ENCODE measurements around the gene KCNG2. TPM values are rescaled to one million over a fixed set of nuclear protein-coding genes. Genes with fewer than 3 reads are reported as not detected.

Gene KCNG2
- total and polyA plus RNA-seq, 10 of the 15 experiments (the other 5 are each of a cell fraction or from before 2014, with no cell fraction given): 0.20 to 0.23 TPM; not detected in 8

DNA sequence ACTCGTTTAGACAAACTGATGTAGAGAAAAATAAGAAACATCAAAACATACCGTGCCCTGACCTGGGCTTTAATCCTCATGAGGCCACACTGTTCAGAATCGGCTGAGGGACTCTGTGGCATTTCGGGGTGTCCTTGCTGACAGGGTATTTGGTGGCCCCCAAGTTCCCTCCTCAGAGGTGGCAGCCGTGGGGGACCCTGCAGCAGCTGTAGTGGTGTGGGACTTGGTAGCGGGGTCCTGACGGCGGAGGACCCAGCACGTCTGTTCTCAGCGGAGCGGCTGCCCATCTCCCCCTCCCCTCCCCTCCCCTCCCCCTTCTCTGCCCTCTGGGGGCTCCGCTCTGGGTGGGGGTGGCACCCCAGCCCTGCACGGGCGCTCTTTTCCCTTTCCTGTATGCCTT lies 18.4 kb downstream of the KCNG2 start:
- ChIA-PET SMC1A (ENCODE audit: uncharacterized antibody, unreplicated experiment) (no interaction called here), CTCF (no interaction called here), RAD21 (ENCODE audit: unreplicated experiment) (no interaction called here), POLR2A (no interaction called here)
- no peaks in the 10 kb centered on the region; the same call in 2 of the 3 replicates for H3K9me3 ChIP-seq (replicated peaks; ENCODE audit: control insufficient read depth, insufficient read depth, low read length)
- H3K27me3 ChIP-seq (replicated peaks in 1 of 2; ENCODE audit: control insufficient read depth in 2 of 2, insufficient read depth in 2 of 2, low read length in 1 of 2): no peaks in the 10 kb centered on the region
- no peak overlapping the region for H3K27ac ChIP-seq (ENCODE audit: control insufficient read depth, insufficient read depth)
- no peak overlapping the region for H3K4me3 ChIP-seq
- DNase-seq (ENCODE audit: low read depth, low spot score): no peak
- H3K79me2 ChIP-seq (ENCODE audit: control insufficient read depth, insufficient read depth, low read length): no peaks in the 10 kb centered on the region
- no peak overlapping the region for H3K9ac ChIP-seq (ENCODE audit: control insufficient read depth, insufficient read depth, low read length)
- 48% methylated on average over 7 of the region's 14 CpGs for WGBS (ENCODE audit: insufficient coverage, insufficient replicate concordance, low lambda C conversion rate, missing lambda C conversion rate)
- H3K4me1 ChIP-seq (ENCODE audit: control insufficient read depth, insufficient read depth, low read length): peaks cover 4% of the 10 kb centered on the region
- no peak for FAIRE-seq
- no peak for TF ChIP-seq GATAD2B (conservative IDR thresholded peaks at IDR 0.05; ENCODE audit: low read depth)
- no peak for TF ChIP-seq YBX1 (IDR thresholded peaks at IDR 0.05)
- TF ChIP-seq MTA3 (IDR thresholded peaks at IDR 0.05; ENCODE audit: borderline replicate concordance, low read length): no peak
- no peak for TF ChIP-seq NR2C2 (IDR thresholded peaks at IDR 0.05; ENCODE audit: borderline replicate concordance, control insufficient read depth, insufficient read length, low read depth)
- TF ChIP-seq BCL11A (IDR thresholded peaks at IDR 0.05; ENCODE audit: low read depth, low read length): no peak
- TF ChIP-seq KLF5 (IDR thresholded peaks at IDR 0.05; ENCODE audit: partially characterized antibody): no peak
- TF ChIP-seq, protein P1, sequence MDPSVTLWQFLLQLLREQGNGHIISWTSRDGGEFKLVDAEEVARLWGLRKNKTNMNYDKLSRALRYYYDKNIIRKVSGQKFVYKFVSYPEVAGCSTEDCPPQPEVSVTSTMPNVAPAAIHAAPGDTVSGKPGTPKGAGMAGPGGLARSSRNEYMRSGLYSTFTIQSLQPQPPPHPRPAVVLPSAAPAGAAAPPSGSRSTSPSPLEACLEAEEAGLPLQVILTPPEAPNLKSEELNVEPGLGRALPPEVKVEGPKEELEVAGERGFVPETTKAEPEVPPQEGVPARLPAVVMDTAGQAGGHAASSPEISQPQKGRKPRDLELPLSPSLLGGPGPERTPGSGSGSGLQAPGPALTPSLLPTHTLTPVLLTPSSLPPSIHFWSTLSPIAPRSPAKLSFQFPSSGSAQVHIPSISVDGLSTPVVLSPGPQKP (IDR thresholded peaks at IDR 0.05; ENCODE audit: low read depth, low read length): no peak
- no peak for TF ChIP-seq SMAD5 (IDR thresholded peaks at IDR 0.05; ENCODE audit: low read depth)
- no peak for TF ChIP-seq CREM (IDR thresholded peaks at IDR 0.05; ENCODE audit: low read depth)
- no peak for TF ChIP-seq NR2F1 (conservative IDR thresholded peaks at IDR 0.05)
- no peak for TF ChIP-seq FOS (IDR thresholded peaks at IDR 0.05; ENCODE audit: borderline replicate concordance, extremely low read depth, insufficient read length)
- TF ChIP-seq, protein P2, sequence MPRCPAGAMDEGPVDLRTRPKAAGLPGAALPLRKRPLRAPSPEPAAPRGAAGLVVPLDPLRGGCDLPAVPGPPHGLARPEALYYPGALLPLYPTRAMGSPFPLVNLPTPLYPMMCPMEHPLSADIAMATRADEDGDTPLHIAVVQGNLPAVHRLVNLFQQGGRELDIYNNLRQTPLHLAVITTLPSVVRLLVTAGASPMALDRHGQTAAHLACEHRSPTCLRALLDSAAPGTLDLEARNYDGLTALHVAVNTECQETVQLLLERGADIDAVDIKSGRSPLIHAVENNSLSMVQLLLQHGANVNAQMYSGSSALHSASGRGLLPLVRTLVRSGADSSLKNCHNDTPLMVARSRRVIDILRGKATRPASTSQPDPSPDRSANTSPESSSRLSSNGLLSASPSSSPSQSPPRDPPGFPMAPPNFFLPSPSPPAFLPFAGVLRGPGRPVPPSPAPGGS (IDR thresholded peaks at IDR 0.05; ENCODE audit: borderline replicate concordance, insufficient read depth, low read depth, low read length, poor library complexity, severe bottlenecking): no peak
- TF ChIP-seq, protein P3, sequence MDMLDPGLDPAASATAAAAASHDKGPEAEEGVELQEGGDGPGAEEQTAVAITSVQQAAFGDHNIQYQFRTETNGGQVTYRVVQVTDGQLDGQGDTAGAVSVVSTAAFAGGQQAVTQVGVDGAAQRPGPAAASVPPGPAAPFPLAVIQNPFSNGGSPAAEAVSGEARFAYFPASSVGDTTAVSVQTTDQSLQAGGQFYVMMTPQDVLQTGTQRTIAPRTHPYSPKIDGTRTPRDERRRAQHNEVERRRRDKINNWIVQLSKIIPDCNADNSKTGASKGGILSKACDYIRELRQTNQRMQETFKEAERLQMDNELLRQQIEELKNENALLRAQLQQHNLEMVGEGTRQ (IDR thresholded peaks at IDR 0.05; ENCODE audit: borderline replicate concordance, low read depth, low read length): no peak
- TF ChIP-seq SMC3 (IDR thresholded peaks at IDR 0.05; ENCODE audit: borderline replicate concordance, low read length): no peak
- in situ Hi-C loops (cut with MboI): no loop called here
- ATAC-seq: no peak
- intact Hi-C loops (cut with micrococcal nuclease; ENCODE audit: unreplicated experiment): no loop called here
- H4K20me1 ChIP-seq (ENCODE audit: control insufficient read depth, insufficient read depth): no peaks in the 10 kb centered on the region
- H3K4me2 ChIP-seq (ENCODE audit: control insufficient read depth, insufficient read depth): no peak overlapping the region
- BruUV-seq (replicated peaks): no TSS peak
- H2AFZ ChIP-seq (ENCODE audit: control insufficient read depth, low read depth, low read length): no peak overlapping the region
- no peaks in the 10 kb centered on the region for H3K36me3 ChIP-seq (ENCODE audit: control insufficient read depth in 2 of 2, insufficient read depth in 2 of 2, low read length in 1 of 2)

Data from GM12878 (cell line).